ENCODE data around the gene CNTRL. TPM values are rescaled to one million over a fixed set of nuclear protein-coding genes. Genes with fewer than 3 reads are reported as not detected.

The CNTRL gene
- total RNA-seq, 1 experiment from 2014 or later, result 11.2 TPM

GRCh38 chr9:121182101-121182836 lies 107.5 kb downstream of the CNTRL start:
- Mint-ChIP-seq H3K9me3 (ENCODE audit: low read depth, unreplicated experiment) (no peaks in the 10 kb centered on the region), H3K4me3 (ENCODE audit: low read depth, unreplicated experiment) (no peak overlapping the region), H3K4me1 (ENCODE audit: low read depth, unreplicated experiment) (peaks cover 12% of the 10 kb centered on the region), H3K36me3 (ENCODE audit: insufficient read depth, unreplicated experiment) (no peaks in the 10 kb centered on the region), H3K27me3 (ENCODE audit: unreplicated experiment) (no peaks in the 10 kb centered on the region), H3K27ac (ENCODE audit: unreplicated experiment) (no peak overlapping the region)
- BruUV-seq (replicated peaks), result no TSS peak
- intact Hi-C loops (cut with micrococcal nuclease; ENCODE audit: unreplicated experiment), result no loop called here
- CTCF ChIA-PET, result no interaction called here
- TF ChIP-seq CTCF (IDR thresholded peaks at IDR 0.05; ENCODE audit: unreplicated experiment), result no peak
- DNase-seq, result no peak

GRCh38 chr9:121182989-121183388 lies 108.2 kb downstream of the CNTRL start:
- no peak for TF ChIP-seq CTCF (IDR thresholded peaks at IDR 0.05; ENCODE audit: unreplicated experiment)
- no peak overlapping the region for H3K4me3 Mint-ChIP-seq (ENCODE audit: low read depth, unreplicated experiment)
- no peak for DNase-seq
- intact Hi-C loops (cut with micrococcal nuclease; ENCODE audit: unreplicated experiment), result no loop called here
- BruUV-seq (replicated peaks), result no TSS peak
- H3K9me3 Mint-ChIP-seq (ENCODE audit: low read depth, unreplicated experiment), result no peaks in the 10 kb centered on the region
- CTCF ChIA-PET, result no interaction called here
- no peaks in the 10 kb centered on the region for H3K36me3 Mint-ChIP-seq (ENCODE audit: insufficient read depth, unreplicated experiment)
- no peak overlapping the region for H3K27ac Mint-ChIP-seq (ENCODE audit: unreplicated experiment)
- no peaks in the 10 kb centered on the region for H3K27me3 Mint-ChIP-seq (ENCODE audit: unreplicated experiment)
- H3K4me1 Mint-ChIP-seq (ENCODE audit: low read depth, unreplicated experiment), result peaks cover 12% of the 10 kb centered on the region

- H3K36me3 Mint-ChIP-seq (ENCODE audit: insufficient read depth, unreplicated experiment), result no peaks in the 10 kb centered on the region
- no peak for DNase-seq
- no peaks in the 10 kb centered on the region for H3K27me3 Mint-ChIP-seq (ENCODE audit: unreplicated experiment)
- CTCF ChIA-PET, result no interaction called here
- H3K4me1 Mint-ChIP-seq (ENCODE audit: low read depth, unreplicated experiment), result peaks cover 12% of the 10 kb centered on the region
- TF ChIP-seq CTCF (IDR thresholded peaks at IDR 0.05; ENCODE audit: unreplicated experiment), result no peak
- no peak overlapping the region for H3K27ac Mint-ChIP-seq (ENCODE audit: unreplicated experiment)
- intact Hi-C loops (cut with micrococcal nuclease; ENCODE audit: unreplicated experiment), result no loop called here
- BruUV-seq (replicated peaks), result no TSS peak
- H3K4me3 Mint-ChIP-seq (ENCODE audit: low read depth, unreplicated experiment), result no peak overlapping the region
- H3K9me3 Mint-ChIP-seq (ENCODE audit: low read depth, unreplicated experiment), result no peaks in the 10 kb centered on the region
Measured at GRCh38 chr9:121183666-121184423, 109.1 kb downstream of the CNTRL start.

- intact Hi-C loops (cut with micrococcal nuclease; ENCODE audit: unreplicated experiment), result no loop called here
- peaks cover 12% of the 10 kb centered on the region for H3K4me1 Mint-ChIP-seq (ENCODE audit: low read depth, unreplicated experiment)
- BruUV-seq (replicated peaks), result no TSS peak
- no peaks in the 10 kb centered on the region for H3K27me3 Mint-ChIP-seq (ENCODE audit: unreplicated experiment)
- no peaks in the 10 kb centered on the region for H3K36me3 Mint-ChIP-seq (ENCODE audit: insufficient read depth, unreplicated experiment)
- TF ChIP-seq CTCF (IDR thresholded peaks at IDR 0.05; ENCODE audit: unreplicated experiment), result no peak
- no peaks in the 10 kb centered on the region for H3K9me3 Mint-ChIP-seq (ENCODE audit: low read depth, unreplicated experiment)
- H3K27ac Mint-ChIP-seq (ENCODE audit: unreplicated experiment), result no peak overlapping the region
- CTCF ChIA-PET, result no interaction called here
- no peak for DNase-seq
- H3K4me3 Mint-ChIP-seq (ENCODE audit: low read depth, unreplicated experiment), result no peak overlapping the region
Measured at GRCh38 chr9:121184463-121184862, 109.7 kb downstream of the CNTRL start.

Data from Calu3 (cell line).